Activated CD8-positive, alpha-beta T cell treated with anti-CD3 and anti-CD28 coated beads, Interleukin-2, amount 10 ng/mL, durations not matched to agents 7 days and 5 days (primary cell): ENCODE results near the gene MYO10. TPM values are rescaled to one million over a fixed set of nuclear protein-coding genes. Genes with fewer than 3 reads are reported as not detected.
"Not testable (repeated sequence)": the region's sequence is repeated elsewhere in the genome, so short reads cannot be mapped to it uniquely, and the experiment has no call there.

Experiments used
- ATAC-seq: fragments of 150-1000 bp; cut with Tn5 transposase; one replicate; pipeline ENCODE4 v1.10.0; 2021; ENCODE audit warnings: moderate library complexity
- CTCF ChIA-PET: fragments of 350-600 bp; sonication (Branson Sonifier 250); formaldehyde crosslinking; loops from one replicate; lab custom pipeline; 2021; ENCODE audit warnings: antibody characterized with exemption; lab: Charles Lee
- POLR2A ChIA-PET: fragments of 350-600 bp; sonication (Branson Sonifier 250); formaldehyde crosslinking; loops from one replicate; lab custom pipeline; 2021; ENCODE audit warnings: antibody characterized with exemption; lab: Charles Lee
- DNase-seq: peaks from one replicate; pipeline ENCODE4 v3.0.0-alpha.2; 2020
- H3K27ac Mint-ChIP-seq: one replicate; pipeline ENCODE4 v1.8.0; 2021; ENCODE audit warnings: mild to moderate bottlenecking, mixed read lengths
- H3K27me3 Mint-ChIP-seq: one replicate; pipeline ENCODE4 v1.8.0; 2021; ENCODE audit warnings: low read depth, mixed read lengths
- H3K36me3 Mint-ChIP-seq: one replicate; pipeline ENCODE4 v1.8.0; 2021; ENCODE audit warnings: low read depth, mixed read lengths
- H3K4me1 Mint-ChIP-seq: one replicate; pipeline ENCODE4 v1.8.0; 2021; ENCODE audit warnings: low read depth, mixed read lengths
- H3K4me3 Mint-ChIP-seq: one replicate; pipeline ENCODE4 v1.8.0; 2021; ENCODE audit warnings: mild to moderate bottlenecking, mixed read lengths
- H3K9me3 Mint-ChIP-seq: one replicate; pipeline ENCODE4 v1.8.0; 2022; ENCODE audit warnings: mixed read lengths; ENCODE audit not compliant: insufficient read depth
- total RNA-seq, 2 experiments: library from RNA; stranded (reverse); gene quantifications; one replicate each; pipeline ENCODE4 v1.2.3, GENCODE V29; 2021

The MYO10 gene
- total RNA-seq, 2 experiments from 2014 or later, result not detected

GRCh38 chr5:16754601-16755000, 181.5 kb downstream of the MYO10 start:
- Mint-ChIP-seq H3K4me3 (no peak overlapping the region), H3K27ac (no peak overlapping the region), H3K27me3 (no peaks in the 10 kb centered on the region), H3K9me3 (no peaks in the 10 kb centered on the region), H3K36me3 (no peaks in the 10 kb centered on the region), H3K4me1 (peaks cover 6% of the 10 kb centered on the region)
- POLR2A ChIA-PET, result no interaction called here
- DNase-seq (no peak), ATAC-seq (no peak)
- CTCF ChIA-PET, result interaction anchor here (1.2 kb wide), 1 partner anchor 436 kb away, joined by 4 read pairs; no protein-coding TSS in a partner anchor

- ChIA-PET POLR2A (no interaction called here), CTCF (interaction anchor here (1.2 kb wide), 1 partner anchor 436 kb away, joined by 4 read pairs; no protein-coding TSS in a partner anchor)
- no peaks in the 10 kb centered on the region for H3K9me3 Mint-ChIP-seq
- H3K27ac Mint-ChIP-seq, result no peak overlapping the region
- no peak overlapping the region for H3K4me3 Mint-ChIP-seq
- H3K36me3 Mint-ChIP-seq, result no peaks in the 10 kb centered on the region
- peaks cover under 1% of the 10 kb centered on the region for H3K4me1 Mint-ChIP-seq
- DNase-seq (no peak), ATAC-seq (no peak)
- no peaks in the 10 kb centered on the region for H3K27me3 Mint-ChIP-seq
These were observed 182.0 kb downstream of the MYO10 start for GRCh38 chr5:16754086-16754485.

GRCh38 chr5:16750445-16750844, 185.6 kb downstream of the MYO10 start:
- H3K9me3 Mint-ChIP-seq, result no peaks in the 10 kb centered on the region
- ChIA-PET POLR2A (no interaction called here), CTCF (no interaction called here)
- ATAC-seq (no peak), DNase-seq (no peak)
- no peaks in the 10 kb centered on the region for H3K4me1 Mint-ChIP-seq
- H3K4me3 Mint-ChIP-seq, result no peak overlapping the region
- H3K36me3 Mint-ChIP-seq, result no peaks in the 10 kb centered on the region
- no peak overlapping the region for H3K27ac Mint-ChIP-seq
- no peaks in the 10 kb centered on the region for H3K27me3 Mint-ChIP-seq

- no peak for ATAC-seq
- Mint-ChIP-seq H3K36me3 (no peaks in the 10 kb centered on the region), H3K27me3 (no peaks in the 10 kb centered on the region), H3K9me3 (no peaks in the 10 kb centered on the region), H3K4me1 (no peaks in the 10 kb centered on the region), H3K27ac (no peak overlapping the region), H3K4me3 (no peak overlapping the region)
- CTCF ChIA-PET, result no interaction called here
- POLR2A ChIA-PET, result no interaction called here
- no peak for DNase-seq
These were observed 186.5 kb downstream of the MYO10 start for GRCh38 chr5:16749626-16750025.

- no peak for DNase-seq
- Mint-ChIP-seq H3K4me3 (no peak overlapping the region), H3K27ac (no peak overlapping the region), H3K4me1 (no peaks in the 10 kb centered on the region), H3K36me3 (no peaks in the 10 kb centered on the region), H3K9me3 (no peaks in the 10 kb centered on the region), H3K27me3 (peaks cover 14% of the 10 kb centered on the region)
- POLR2A ChIA-PET, result no interaction called here
- ATAC-seq, result no peak
- CTCF ChIA-PET, result interaction anchor here (0.7 kb wide), 1 partner anchor 54 kb away, joined by 3 read pairs; no protein-coding TSS in a partner anchor
These were observed 191.8 kb downstream of the MYO10 start for GRCh38 chr5:16744164-16744880.

GRCh38 chr5:16742938-16743337, 193.2 kb downstream of the MYO10 start:
- H3K9me3 Mint-ChIP-seq, result no peaks in the 10 kb centered on the region
- H3K36me3 Mint-ChIP-seq, result no peaks in the 10 kb centered on the region
- DNase-seq, result no peak
- H3K27me3 Mint-ChIP-seq, result peaks cover 21% of the 10 kb centered on the region
- H3K27ac Mint-ChIP-seq, result no peak overlapping the region
- no peak overlapping the region for H3K4me3 Mint-ChIP-seq
- ATAC-seq, result no peak
- CTCF ChIA-PET, result no interaction called here
- no peaks in the 10 kb centered on the region for H3K4me1 Mint-ChIP-seq
- POLR2A ChIA-PET, result interaction anchor here (0.6 kb wide), 1 partner anchor 114 kb away, joined by 3 read pairs; no protein-coding TSS in a partner anchor

GRCh38 chr5:16740811-16741392, 195.2 kb downstream of the MYO10 start:
- H3K9me3 Mint-ChIP-seq, result no peaks in the 10 kb centered on the region
- peaks cover 28% of the 10 kb centered on the region for H3K27me3 Mint-ChIP-seq
- no peaks in the 10 kb centered on the region for H3K36me3 Mint-ChIP-seq
- ATAC-seq (no peak), DNase-seq (no peak)
- ChIA-PET POLR2A (no interaction called here), CTCF (no interaction called here)
- H3K4me1 Mint-ChIP-seq, result no peaks in the 10 kb centered on the region
- H3K4me3 Mint-ChIP-seq, result no peak overlapping the region
- no peak overlapping the region for H3K27ac Mint-ChIP-seq

- ATAC-seq (no peak), DNase-seq (no peak)
- H3K36me3 Mint-ChIP-seq, result no peaks in the 10 kb centered on the region
- no peak overlapping the region for H3K4me3 Mint-ChIP-seq
- POLR2A ChIA-PET, result no interaction called here
- H3K27me3 Mint-ChIP-seq, result peaks cover 28% of the 10 kb centered on the region
- no peak overlapping the region for H3K27ac Mint-ChIP-seq
- no peaks in the 10 kb centered on the region for H3K9me3 Mint-ChIP-seq
- CTCF ChIA-PET, result no interaction called here
- no peaks in the 10 kb centered on the region for H3K4me1 Mint-ChIP-seq
These were observed 195.8 kb downstream of the MYO10 start for GRCh38 chr5:16740066-16740810.

- peaks cover 31% of the 10 kb centered on the region for H3K27me3 Mint-ChIP-seq
- DNase-seq, H3K4me3 Mint-ChIP-seq, H3K9me3 Mint-ChIP-seq, H3K27ac Mint-ChIP-seq, ATAC-seq, H3K36me3 Mint-ChIP-seq, H3K4me1 Mint-ChIP-seq, POLR2A ChIA-PET, CTCF ChIA-PET: not testable (repeated sequence)
These were observed 197.7 kb downstream of the MYO10 start for GRCh38 chr5:16738393-16738792.

- DNase-seq (no peak), ATAC-seq (no peak)
- CTCF ChIA-PET, result no interaction called here
- no peak overlapping the region for H3K4me3 Mint-ChIP-seq
- no peaks in the 10 kb centered on the region for H3K9me3 Mint-ChIP-seq
- no peaks in the 10 kb centered on the region for H3K4me1 Mint-ChIP-seq
- H3K27me3 Mint-ChIP-seq, result peaks cover 31% of the 10 kb centered on the region
- H3K36me3 Mint-ChIP-seq, result no peaks in the 10 kb centered on the region
- POLR2A ChIA-PET, result no interaction called here
- no peak overlapping the region for H3K27ac Mint-ChIP-seq
These were observed 198.3 kb downstream of the MYO10 start for GRCh38 chr5:16737620-16738364.

- ChIA-PET CTCF (no interaction called here), POLR2A (no interaction called here)
- H3K4me3 Mint-ChIP-seq, result no peak overlapping the region
- H3K27me3 Mint-ChIP-seq, result peaks cover 31% of the 10 kb centered on the region
- ATAC-seq (no peak), DNase-seq (no peak)
- H3K4me1 Mint-ChIP-seq, result no peaks in the 10 kb centered on the region
- H3K9me3 Mint-ChIP-seq, result no peaks in the 10 kb centered on the region
- H3K36me3 Mint-ChIP-seq, result no peaks in the 10 kb centered on the region
- no peak overlapping the region for H3K27ac Mint-ChIP-seq
These were observed 198.9 kb downstream of the MYO10 start for GRCh38 chr5:16737209-16737608.
